ENCODE measurements around the gene DISC1.
A peak's percentile ranks its signal among the peaks of the same experiment; 100 is the strongest.
"Not testable (repeated sequence)": the region's sequence is repeated elsewhere in the genome, so short reads cannot be mapped to it uniquely, and the experiment has no call there.

DISC1 gene

DNA sequence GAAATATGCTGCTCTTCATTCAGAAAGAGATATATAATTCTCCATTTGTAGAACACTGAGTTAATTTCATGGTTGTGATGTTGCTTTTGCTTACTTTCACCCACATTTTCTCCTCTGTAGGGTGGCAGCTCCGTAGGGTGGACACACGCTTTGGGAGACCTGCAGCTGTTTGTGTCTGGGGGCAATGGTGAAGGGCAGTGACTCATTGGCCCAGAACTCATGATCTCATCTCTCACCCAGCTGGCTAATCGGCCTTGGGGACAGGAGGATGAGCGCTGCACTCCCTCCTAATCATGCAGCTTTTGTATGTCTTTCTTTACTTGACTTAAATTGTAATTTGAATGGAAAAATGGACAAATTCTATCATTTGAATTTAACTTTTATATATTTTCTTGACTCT lies 9.6 kb downstream of the DISC1 start:
- peak; percentile 76 for DNase-seq (ENCODE audit: low spot score)

DNA sequence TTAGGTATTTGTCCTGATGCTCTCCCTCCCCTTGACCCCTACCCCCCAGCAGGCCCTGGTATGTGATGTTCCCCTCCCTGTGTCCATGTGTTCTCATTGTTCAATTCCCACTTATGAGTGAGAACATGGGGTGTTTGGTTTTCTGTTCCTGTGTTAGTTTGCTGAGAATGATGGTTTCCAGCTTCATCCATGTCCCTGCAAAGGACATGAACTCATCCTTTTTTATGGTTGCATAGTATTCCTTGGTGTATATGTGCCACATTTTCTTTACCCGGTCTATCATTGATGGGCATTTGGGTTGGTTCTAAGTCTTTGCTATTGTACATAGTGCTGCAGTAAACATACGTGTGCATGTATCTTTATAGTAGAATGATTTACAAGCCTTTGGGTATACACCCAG lies 10.3 kb downstream of the DISC1 start:
- DNase-seq (ENCODE audit: low spot score): not testable (repeated sequence)

DNA sequence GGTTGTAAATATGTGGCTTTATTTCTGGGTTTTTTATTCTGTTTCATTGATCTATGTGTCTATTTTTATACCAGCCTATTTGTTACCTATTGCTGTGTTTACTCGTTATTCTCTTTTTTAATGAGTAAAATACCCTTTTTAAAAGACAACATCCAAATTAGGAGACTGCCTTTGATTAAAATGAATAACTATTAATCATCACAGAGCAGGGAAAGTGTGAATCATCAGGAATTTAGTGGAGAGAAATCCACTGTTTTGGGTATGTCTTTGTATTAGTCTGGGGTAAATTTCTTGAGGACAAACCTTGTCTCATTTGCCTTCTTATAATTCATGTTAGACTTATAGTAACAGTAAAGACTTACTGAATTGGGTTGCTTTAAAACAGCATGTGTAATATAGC lies 12.1 kb downstream of the DISC1 start:
- no peak for DNase-seq (ENCODE audit: low spot score)

DNA sequence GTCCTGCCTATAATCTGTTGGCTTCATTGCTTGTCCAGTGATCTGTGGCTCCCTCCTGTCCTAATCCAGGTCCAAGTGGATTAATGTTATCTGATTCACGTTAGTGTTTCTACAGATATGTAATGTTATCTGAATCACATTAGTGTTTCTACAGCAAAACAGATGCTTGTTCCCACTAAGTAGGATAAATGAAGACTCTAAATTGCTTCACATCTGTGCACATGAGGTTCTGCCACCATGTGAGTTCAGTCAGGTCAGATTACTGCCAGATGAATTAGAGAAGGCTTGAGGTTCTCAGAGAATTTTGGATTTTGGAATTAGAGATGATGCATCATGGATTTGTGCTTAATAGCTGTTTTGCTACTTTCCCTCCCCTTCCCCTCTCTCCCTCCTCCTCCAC lies 13.2 kb downstream of the DISC1 start:
- DNase-seq (ENCODE audit: low spot score): no peak

DNA sequence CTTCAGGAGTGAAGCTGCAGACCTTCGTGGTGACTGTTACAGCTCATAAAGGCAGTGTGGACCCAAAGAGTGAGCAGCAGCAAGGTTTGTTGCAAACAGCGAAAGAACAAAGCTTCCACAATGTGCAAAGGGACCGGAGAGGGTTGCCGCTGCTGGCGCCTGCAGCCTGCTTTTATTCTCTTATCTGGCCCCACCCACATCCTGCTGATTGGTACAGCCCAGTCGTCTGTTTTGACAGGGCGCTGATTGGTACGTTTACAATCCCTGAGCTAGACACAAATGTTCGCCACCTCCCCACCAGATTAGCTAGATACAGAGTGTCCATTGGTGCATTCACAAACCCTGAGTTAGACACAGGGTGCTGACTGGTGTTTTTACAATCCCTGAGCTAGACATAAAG lies 14.9 kb downstream of the DISC1 start:
- not testable (repeated sequence) for DNase-seq (ENCODE audit: low spot score)

DNA sequence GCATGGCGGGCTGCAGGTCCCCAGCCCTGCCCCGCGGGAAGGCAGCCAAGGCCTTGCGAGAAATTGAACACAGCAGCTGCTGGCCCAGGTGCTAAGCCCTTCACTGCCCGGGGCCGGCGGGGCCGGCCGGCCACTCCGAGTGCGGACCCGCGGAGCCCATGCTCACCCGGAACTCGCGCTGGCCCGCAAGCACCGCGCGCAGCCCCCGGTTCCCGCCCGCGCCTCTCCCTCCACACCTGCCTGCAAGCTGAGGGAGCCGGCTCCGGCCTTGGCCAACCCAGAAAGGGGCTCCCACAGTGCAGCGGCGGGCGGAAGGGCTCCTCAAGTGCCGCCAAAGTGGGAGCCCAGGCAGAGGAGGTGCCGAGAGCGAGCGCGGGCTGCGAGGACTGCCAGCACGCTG lies 15.5 kb downstream of the DISC1 start:
- DNase-seq (ENCODE audit: low spot score): not testable (repeated sequence)

DNA sequence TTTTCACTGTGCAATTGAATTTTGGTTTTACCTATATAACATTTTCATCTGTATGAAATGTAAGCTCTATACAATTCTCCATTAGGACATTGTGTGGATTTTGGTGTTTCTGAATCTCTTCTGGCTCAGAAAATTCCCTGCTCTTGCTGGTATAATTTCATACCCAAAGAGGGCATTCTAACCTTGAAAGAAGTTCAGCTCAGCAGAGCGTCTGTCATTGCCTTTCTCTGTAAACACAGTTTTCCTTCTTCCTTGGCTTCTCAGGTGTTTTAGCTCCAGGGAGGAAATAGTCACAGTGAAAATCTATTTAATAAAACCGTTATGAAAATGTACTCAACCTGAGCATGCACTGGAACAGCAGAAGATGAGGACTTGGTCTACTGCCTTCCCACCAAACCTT lies 16.0 kb downstream of the DISC1 start:
- no peak for DNase-seq (ENCODE audit: low spot score)

DNA sequence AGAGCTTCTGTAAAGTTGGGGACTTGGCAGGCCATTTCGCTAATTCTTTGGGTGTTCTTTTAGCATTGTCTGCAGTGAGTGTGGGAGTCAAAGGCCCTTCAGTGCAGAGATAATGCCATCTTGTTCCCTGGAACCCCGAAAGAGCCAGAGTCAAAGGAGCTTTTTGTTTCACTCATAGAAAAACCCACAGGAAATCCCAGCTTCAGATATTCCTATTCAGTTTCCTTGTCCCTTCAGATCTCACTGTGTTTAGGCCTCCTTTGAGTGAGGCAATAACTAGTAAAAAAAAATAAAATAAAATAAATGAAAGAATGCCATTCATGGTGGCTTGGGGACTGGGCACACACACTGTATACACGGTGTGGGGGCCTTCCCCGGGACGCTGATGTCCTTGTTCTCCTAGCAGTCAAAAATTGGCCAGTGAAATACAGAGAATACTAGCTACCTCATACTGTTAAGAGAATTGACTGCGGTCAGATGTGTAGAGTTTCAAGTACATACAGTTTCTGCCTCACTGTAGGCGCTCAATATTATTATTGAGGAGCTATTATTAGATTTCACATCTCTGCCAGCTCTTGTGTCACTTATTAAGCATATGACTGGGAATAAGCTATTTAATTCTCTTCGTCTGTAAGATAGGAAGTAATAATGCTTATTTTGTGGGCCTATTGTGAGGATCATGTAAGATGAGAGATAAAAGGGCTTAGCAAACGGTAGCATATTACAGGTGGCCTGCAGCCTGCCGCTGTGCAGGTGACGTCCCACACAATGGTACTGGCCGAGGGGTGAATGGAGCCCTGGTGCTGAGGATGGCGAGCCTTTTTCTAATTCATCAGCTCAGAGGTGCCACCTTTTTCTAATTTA lies 16.7 kb downstream of the DISC1 start:
- DNase-seq (ENCODE audit: low spot score): no peak

DNA sequence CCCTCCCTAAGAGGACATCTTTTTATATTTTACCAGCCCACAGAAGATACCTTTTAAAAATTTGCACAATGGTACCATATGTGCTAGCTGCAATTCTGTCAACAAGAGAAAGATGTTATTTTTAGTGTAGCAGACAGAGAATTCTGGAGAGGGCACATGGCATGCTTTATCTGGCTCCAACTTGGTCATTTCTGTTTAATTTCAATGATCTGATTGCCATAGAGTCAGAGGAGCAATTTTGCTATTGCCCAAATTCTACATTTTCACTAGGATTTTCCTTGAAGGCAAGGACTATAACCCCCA lies 17.3 kb downstream of the DISC1 start:
- no peak for DNase-seq (ENCODE audit: low spot score)

DNA sequence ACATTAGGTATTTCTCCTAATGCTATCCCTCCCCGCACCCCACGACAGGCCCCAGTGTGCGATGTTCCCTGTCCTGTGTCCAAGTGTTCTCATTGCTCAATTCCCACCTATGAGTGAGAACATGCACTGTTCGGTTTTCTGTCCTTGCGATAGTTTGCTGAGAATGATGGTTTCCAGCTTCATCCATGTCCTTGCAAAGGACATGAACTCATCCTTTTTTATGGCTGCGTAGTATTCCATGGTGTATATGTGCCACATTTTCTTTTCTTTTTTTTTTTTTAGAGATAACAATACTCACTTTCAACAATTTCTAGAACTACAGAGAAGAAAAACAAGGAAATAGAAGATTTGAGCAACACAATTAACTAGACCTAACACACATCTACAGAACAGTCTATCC lies 19.0 kb downstream of the DISC1 start:
- DNase-seq (ENCODE audit: low spot score): not testable (repeated sequence)

DNA sequence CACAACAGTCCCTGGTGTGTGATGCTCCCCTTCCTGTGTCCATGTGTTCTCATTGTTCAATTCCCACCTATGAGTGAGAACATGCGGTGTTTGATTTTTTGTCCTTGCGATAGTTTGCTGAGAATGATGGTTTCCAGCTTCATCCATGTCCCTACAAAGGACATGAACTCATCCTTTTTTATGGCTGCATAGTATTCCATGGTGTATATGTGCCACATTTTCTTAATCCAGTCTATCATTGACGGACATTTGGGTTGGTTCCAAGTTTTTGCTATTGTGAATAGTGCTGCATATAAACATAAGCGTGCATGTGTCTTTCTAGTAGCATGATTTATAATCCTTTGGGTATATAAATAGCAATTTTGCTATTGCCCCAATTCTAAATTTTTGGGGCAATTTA lies 19.6 kb downstream of the DISC1 start:
- not testable (repeated sequence) for DNase-seq (ENCODE audit: low spot score)

DNA sequence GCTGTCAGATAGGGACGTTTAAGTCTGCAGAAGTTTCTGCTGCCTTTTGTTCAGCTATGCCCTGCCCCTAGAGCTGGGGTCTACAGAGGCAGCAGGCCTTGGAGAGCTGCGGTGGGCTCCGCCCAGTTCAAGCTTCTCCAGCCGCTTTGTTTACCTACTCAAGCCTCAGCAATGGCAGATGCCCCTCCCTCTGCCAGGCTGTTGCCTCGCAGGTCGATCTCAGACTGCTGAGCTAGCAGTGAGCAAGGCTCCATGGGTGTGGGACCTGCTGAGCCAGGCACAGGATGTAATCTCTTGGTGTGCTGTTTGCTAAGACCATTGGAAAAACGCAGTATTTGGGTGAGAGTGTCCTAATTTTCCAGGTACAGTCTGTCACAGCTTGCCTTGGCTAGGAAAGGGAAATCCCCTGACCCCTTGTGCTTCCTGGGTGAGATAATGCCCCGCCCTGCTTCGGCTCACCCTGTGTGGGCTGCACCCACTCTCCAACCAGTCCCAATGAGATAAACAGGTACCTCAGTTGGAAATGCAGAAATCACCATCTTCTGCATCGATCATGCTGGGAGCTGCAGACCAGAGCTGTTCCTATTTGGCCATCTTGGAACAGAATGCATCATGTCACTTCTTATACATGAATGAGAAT lies 25.2 kb downstream of the DISC1 start:
- not testable (repeated sequence) for DNase-seq (ENCODE audit: low spot score)

DNA sequence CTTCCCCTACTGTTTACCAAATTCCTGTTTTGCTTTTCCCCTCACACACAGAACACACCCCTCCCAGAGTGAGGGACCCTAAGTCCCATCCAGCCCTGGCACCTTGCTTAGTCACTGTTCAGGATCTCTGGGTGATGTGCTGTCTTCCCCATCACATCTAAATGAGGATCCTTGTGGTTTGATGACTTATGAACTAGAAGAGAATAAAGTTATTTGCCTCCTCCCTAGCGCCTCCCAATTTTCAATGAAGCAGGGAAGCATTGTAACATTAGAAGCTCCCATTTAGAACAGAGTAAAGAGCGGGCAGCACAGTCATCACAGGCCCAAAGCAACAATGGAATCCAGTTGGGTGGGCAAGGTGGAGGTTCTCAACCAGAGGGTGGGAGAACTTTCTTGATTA lies 27.0 kb downstream of the DISC1 start:
- no peak for DNase-seq (ENCODE audit: low spot score)

DNA sequence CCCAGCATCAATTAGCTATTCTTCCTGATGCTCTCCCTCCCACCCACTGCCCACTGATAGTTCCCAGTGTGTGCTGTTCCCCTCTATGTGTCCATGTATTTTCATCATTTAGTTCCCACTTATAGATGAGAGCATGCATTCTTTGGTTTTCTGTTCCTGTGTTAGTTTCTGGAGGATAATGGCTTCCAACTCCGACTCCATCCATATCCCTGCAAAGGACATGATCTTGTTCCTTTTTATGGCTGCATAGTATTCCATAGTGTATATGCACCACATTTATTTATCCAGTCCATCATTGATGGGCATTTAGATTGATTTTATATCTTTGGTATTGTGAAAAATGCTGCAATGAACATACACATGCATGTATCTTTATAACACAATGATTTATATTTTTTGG lies 30.2 kb downstream of the DISC1 start:
- DNase-seq (ENCODE audit: low spot score): no peak

DNA sequence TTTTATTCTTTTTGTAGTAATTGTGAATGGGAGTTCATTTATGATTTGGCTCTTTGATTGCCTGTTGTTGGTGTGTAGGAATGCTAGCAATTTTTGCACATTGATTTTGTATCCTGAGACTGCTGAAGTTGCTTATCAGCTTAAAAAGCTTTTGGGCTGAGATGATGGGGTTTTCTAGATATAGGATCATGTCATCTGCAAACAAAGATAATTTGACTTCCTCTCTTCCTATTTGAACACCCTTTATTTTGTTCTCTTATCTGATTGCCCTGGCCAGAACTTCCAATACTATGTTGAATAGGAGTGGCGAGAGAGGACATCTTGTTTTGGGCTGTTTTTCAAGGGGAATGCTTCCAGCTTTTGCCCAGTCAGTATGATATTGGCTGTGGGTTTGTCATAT lies 31.6 kb downstream of the DISC1 start:
- not testable (repeated sequence) for DNase-seq (ENCODE audit: low spot score)

DNA sequence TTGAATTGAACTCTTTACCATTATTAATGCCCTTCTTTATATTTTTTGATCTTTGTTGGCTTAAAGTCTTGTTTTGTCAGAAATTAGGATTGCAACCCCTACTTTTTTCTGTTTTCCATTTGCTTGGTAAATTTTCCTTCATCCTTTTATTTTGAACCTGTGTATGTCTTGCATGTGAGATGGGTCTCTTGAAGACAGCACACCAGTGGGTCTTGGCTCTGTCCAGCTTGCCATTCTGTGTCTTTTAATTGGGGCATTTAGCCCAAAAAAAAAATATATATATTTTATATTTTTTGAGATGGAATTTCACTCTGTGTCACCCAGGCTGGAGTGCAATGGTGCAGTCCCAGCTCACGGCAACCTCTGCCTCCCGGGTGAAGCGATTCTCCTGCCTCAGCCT lies 33.6 kb downstream of the DISC1 start:
- DNase-seq (ENCODE audit: low spot score): no peak

DNA sequence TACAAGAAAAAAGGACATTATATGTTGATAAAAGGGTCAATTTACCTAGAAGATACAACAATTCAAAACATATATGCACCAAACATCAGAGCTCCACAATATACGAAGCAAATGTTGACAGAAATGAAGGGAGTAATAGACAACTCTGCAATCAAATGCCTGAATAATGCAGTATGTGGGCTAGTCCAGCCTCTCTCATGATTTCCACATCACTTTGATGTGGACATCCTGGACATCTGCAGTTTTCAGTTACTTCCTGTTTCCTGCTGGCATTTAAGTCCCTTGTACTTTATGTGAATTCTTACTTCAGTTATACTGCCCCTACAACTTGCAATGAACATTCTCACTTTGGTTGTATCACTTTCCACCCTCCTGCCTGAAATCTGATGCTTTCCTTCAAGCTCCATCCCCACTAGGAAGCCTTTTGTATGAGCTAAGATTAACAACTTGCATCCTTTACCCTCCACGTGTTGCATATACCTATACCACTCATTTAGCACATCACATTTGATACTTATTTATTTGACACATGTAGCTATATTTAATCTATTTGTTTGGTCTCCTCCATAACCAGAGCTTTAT lies 36.7 kb downstream of the DISC1 start:
- no peak for DNase-seq (ENCODE audit: low spot score)

DNA sequence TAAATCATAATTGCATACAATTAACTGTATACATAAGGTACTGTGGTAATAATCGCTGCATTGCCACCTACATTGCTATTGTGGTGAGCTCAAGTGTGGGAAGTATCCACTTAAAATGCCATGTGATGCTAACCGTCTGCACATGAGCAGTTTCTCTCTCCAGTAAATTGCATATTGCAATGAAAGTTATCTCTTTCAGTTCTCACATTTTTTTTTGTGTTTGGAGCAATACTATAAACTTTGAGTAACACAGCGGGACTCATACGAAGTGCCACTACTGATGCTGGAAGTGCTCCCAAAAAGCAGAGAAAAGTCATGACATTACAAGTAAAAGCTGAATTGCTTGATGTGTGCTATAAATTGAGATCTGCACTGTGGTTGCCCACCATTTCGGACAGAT lies 38.5 kb downstream of the DISC1 start:
- no peak for DNase-seq (ENCODE audit: low spot score)

DNA sequence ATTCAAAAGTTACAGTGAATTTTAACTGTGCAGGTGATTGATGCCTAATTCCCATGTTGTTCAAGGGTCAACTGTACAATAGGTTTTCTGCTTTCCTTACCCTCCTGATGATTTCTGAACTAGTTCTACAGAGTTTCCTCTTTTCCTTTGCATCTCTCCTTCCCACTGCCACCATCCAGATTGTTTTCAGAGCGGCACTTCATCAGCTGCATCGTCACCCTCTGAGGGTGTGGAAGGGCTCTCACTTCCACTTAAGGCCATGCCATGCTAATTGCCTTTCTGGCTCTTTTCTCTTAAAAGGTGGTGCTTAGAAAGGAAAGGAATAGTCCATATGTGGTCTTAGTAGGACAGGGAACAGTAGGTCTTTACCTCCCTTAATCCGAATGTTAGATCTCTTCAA lies 39.1 kb downstream of the DISC1 start:
- no peak for DNase-seq (ENCODE audit: low spot score)

DNA sequence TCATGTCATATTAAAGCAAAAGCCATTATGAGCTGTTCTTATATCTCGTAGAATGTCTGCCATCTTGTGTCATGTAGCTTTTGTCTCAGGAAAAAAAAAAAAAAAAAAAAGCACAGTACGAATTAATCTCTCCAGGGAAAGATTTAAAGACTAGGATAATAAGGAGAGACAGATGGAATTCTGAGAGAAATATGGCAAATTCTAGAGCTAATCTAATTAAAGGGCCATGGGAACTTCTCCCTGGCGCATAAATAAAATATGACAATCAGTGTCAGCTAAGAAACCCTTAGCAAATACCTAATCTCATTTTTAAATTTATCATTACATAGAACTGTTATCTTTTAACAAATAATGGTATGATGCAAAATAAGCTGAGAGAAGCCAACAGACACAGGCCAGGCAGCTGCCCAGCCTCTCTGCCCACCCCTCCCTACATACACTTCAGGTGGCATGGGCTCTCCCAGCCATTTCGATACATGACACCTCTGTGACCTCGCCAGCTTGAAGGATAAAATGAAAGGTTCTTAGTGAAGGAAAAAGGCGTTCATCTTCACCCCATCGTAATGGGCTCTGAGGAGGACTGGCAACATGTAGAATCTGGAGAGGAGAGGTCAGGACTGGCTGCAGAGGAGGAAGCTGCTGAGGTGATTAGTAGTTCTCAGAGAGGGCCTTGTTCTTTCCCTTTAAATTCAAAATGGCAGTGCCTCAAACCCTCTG lies 39.8 kb downstream of the DISC1 start:
- DNase-seq (ENCODE audit: low spot score): no peak

DNA sequence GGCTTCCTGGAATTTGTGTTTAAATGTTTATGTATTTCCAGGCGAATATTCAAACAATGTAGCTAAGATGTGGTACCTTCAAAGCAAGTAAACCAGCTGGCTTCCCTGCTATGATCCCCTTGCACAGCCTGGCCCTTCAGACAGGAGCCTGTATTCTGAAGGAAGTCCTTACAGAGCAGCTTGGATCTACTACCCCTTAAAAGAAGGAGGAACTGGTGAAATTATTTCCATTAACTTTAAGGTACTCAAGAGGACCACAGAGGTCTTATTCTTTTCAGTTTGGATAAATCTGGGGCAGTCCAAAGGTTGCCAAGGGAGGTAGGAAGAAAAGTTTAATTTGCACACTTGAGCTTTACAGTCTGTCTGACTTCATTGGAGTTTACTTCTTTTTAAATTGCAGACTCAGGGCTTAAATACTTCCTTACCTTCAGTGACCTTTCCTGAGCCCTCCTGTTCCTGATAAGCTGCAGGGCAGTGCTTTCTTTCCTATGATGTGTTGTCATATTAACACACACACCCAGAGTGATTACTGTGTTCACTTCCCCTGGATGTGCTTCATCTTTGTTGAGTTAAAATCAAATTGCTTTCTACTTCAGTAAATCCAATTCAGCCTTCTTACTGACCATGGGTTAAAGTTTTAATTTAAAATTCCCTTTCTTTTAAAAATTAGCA lies 40.5 kb downstream of the DISC1 start:
- no peak for DNase-seq (ENCODE audit: low spot score)

DNA sequence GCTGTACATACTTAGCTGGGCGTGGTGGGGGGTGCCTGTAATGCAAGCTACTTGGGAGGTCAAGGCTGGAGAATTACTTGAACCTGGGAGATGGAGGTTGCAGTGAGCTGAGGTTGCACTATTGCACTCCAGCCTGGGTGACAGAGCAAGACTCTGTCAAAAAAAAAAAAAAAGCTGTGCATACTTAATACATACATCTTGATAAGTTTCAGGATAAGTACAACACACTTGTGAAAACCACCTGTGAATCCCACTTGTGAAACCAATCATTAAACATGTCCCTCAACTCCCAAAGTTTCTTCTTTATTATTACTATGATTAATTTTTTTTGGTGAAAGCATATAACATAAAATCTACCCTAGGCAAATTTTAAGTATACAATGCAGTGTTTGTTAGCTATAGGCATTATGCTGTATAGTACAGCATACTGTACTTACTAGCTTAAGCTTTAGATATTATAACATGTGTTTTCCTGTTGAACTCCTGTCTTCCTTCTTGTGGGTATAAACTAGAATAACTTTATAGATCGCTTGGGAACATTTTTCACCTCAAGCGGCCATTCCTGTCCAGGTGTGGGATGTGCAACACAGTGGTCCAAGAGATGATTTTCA lies 41.4 kb downstream of the DISC1 start:
- DNase-seq (ENCODE audit: low spot score): no peak
